NCI-H2171 treated with DMSO at 0.1 percent for 48 hours (cell line): ENCODE measurements around the gene VHLL.
A peak's percentile ranks its signal among the peaks of the same experiment; 100 is the strongest.

Experiments used
- DNase-seq: peaks from one replicate; lab custom pipeline; 2025; lab: John Stamatoyannopoulos, UW

The VHLL gene

GRCh38 chr1:156291226-156292061 is 7.7 kb downstream of the VHLL start:
- no peak for DNase-seq

- DNase-seq = no peak
Observed at GRCh38 chr1:156289857-156290256, 9.2 kb downstream of the VHLL start.

GRCh38 chr1:156286061-156286460 is 13.0 kb downstream of the VHLL start:
- DNase-seq = no peak

GRCh38 chr1:156285437-156285836 is 13.7 kb downstream of the VHLL start:
- DNase-seq = no peak

GRCh38 chr1:156284757-156285156 is 14.3 kb downstream of the VHLL start:
- no peak for DNase-seq

- DNase-seq = no peak
Observed at GRCh38 chr1:156284112-156284511, 15.0 kb downstream of the VHLL start, which contains the start of gene TMEM79. Gene TMEM79 (plus strand): TSS chr1:156284325. CDS start chr1:156285227, 902 bp downstream.

GRCh38 chr1:156283521-156283920 is 15.6 kb downstream of the VHLL start:
- DNase-seq = no peak

- DNase-seq = peak; percentile 96
Observed at GRCh38 chr1:156282479-156283222, 16.5 kb downstream of the VHLL start, which contains the start of gene SMG5. Gene SMG5 (minus strand): TSS chr1:156282825. CDS start chr1:156282680, 145 bp downstream.

GRCh38 chr1:156281693-156282478 is 17.2 kb downstream of the VHLL start:
- DNase-seq = peak; percentile 61

- no peak for DNase-seq
Observed at GRCh38 chr1:156281281-156281680, 17.8 kb downstream of the VHLL start.

GRCh38 chr1:156279837-156280236 is 19.3 kb downstream of the VHLL start:
- DNase-seq = no peak

GRCh38 chr1:156276966-156277381 is 22.1 kb downstream of the VHLL start:
- DNase-seq = no peak

- DNase-seq = no peak
Observed at GRCh38 chr1:156276532-156276931, 22.6 kb downstream of the VHLL start.

GRCh38 chr1:156270314-156270713 is 28.8 kb downstream of the VHLL start:
- no peak for DNase-seq

GRCh38 chr1:156268336-156268735 is 30.8 kb downstream of the VHLL start:
- no peak for DNase-seq

GRCh38 chr1:156266051-156266450 is 33.1 kb downstream of the VHLL start:
- no peak for DNase-seq

- no peak for DNase-seq
Observed at GRCh38 chr1:156263288-156263655, 35.8 kb downstream of the VHLL start.

GRCh38 chr1:156262461-156263287 is 36.4 kb downstream of the VHLL start:
- no peak for DNase-seq

GRCh38 chr1:156260896-156261295 is 38.2 kb downstream of the VHLL start:
- DNase-seq = no peak

- no peak for DNase-seq
Observed at GRCh38 chr1:156259805-156260204, 39.3 kb downstream of the VHLL start.

GRCh38 chr1:156258859-156259258 is 40.2 kb downstream of the VHLL start:
- DNase-seq = no peak
